HG03039 (cell line): ENCODE measurements around the gene OR2H1.

Experiments
- ATAC-seq: cut with Tn5 transposase; IDR thresholded peaks from one replicate; pipeline ENCODE4 v1.9.1; 2021; ENCODE audit warnings: mild to moderate bottlenecking, moderate library complexity; ENCODE audit not compliant: unreplicated experiment

Gene OR2H1

GRCh38 chr6:29483186-29483585 lies 26.2 kb downstream of the OR2H1 start:
- no peak for ATAC-seq

GRCh38 chr6:29483735-29484134 lies 26.8 kb downstream of the OR2H1 start:
- no peak for ATAC-seq

GRCh38 chr6:29486577-29486976 lies 29.6 kb downstream of the OR2H1 start:
- ATAC-seq: no peak

GRCh38 chr6:29487131-29487530 lies 30.2 kb downstream of the OR2H1 start:
- no peak for ATAC-seq

- ATAC-seq: no peak
Measured at GRCh38 chr6:29487660-29488059, 30.7 kb downstream of the OR2H1 start, which contains the start of gene MAS1L. MAS1L (minus strand) TSS chr6:29487956; CDS start chr6:29487902, 54 bp downstream.

- ATAC-seq: no peak
Measured at GRCh38 chr6:29488874-29489273, 31.9 kb downstream of the OR2H1 start.

GRCh38 chr6:29489286-29489685 lies 32.3 kb downstream of the OR2H1 start:
- ATAC-seq: no peak

- ATAC-seq: no peak
Measured at GRCh38 chr6:29490055-29490454, 33.1 kb downstream of the OR2H1 start.

GRCh38 chr6:29490552-29490951 lies 33.6 kb downstream of the OR2H1 start:
- ATAC-seq: no peak

- no peak for ATAC-seq
Measured at GRCh38 chr6:29491574-29491973, 34.6 kb downstream of the OR2H1 start.

GRCh38 chr6:29493261-29493660 lies 36.3 kb downstream of the OR2H1 start:
- ATAC-seq: no peak

- ATAC-seq: no peak
Measured at GRCh38 chr6:29494131-29494530, 37.2 kb downstream of the OR2H1 start.

GRCh38 chr6:29495571-29495970 lies 38.6 kb downstream of the OR2H1 start:
- ATAC-seq: no peak

- no peak for ATAC-seq
Measured at GRCh38 chr6:29496961-29497360, 40.0 kb downstream of the OR2H1 start.

GRCh38 chr6:29499704-29500103 lies 42.7 kb downstream of the OR2H1 start:
- no peak for ATAC-seq

- ATAC-seq: no peak
Measured at GRCh38 chr6:29500594-29500993, 43.6 kb downstream of the OR2H1 start.

- ATAC-seq: no peak
Measured at GRCh38 chr6:29501106-29501505, 44.2 kb downstream of the OR2H1 start.

- ATAC-seq: no peak
Measured at GRCh38 chr6:29502181-29502580, 45.2 kb downstream of the OR2H1 start.

- no peak for ATAC-seq
Measured at GRCh38 chr6:29502597-29502996, 45.6 kb downstream of the OR2H1 start.

- no peak for ATAC-seq
Measured at GRCh38 chr6:29504961-29505360, 48.0 kb downstream of the OR2H1 start.

GRCh38 chr6:29505808-29506207 lies 48.9 kb downstream of the OR2H1 start:
- no peak for ATAC-seq

- no peak for ATAC-seq
Measured at GRCh38 chr6:29506446-29507067, 49.6 kb downstream of the OR2H1 start.

- no peak for ATAC-seq
Measured at GRCh38 chr6:29507319-29507718, 50.4 kb downstream of the OR2H1 start.
